ENCODE results near the gene SMAD3. TPM values are rescaled to one million over a fixed set of nuclear protein-coding genes. Genes with fewer than 3 reads are reported as not detected.

Gene SMAD3
- polyA plus RNA-seq, 1 experiment, result 59.4 TPM

GRCh38 chr15:67091980-67092677 lies 26.7 kb downstream of the SMAD3 start:
- Histone ChIP-seq H3K36me3 (ENCODE audit: control insufficient read depth, insufficient read depth, low read length) (peaks cover 18% of the 10 kb centered on the region), H3K27me3 (ENCODE audit: control insufficient read depth, insufficient read depth, low read length) (no peaks in the 10 kb centered on the region), H3K4me3 (ENCODE audit: low read depth, low read length) (no peak overlapping the region)
- POLR2A ChIA-PET, result no interaction called here
- no peak for TF ChIP-seq CTCF (IDR thresholded peaks at IDR 0.05; ENCODE audit: insufficient read depth, low read depth, low read length)
- CTCF ChIA-PET, result interaction anchor here (1.1 kb wide), 1 partner anchor 12 kb away, joined by 3 read pairs; no protein-coding TSS in a partner anchor
- DNase-seq (ENCODE audit: low read depth), result no peak

- TF ChIP-seq CTCF (IDR thresholded peaks at IDR 0.05; ENCODE audit: insufficient read depth, low read depth, low read length), result no peak
- Histone ChIP-seq H3K27me3 (ENCODE audit: control insufficient read depth, insufficient read depth, low read length) (no peaks in the 10 kb centered on the region), H3K36me3 (ENCODE audit: control insufficient read depth, insufficient read depth, low read length) (peaks cover 18% of the 10 kb centered on the region), H3K4me3 (ENCODE audit: low read depth, low read length) (no peak overlapping the region)
- ChIA-PET CTCF (interaction anchor here (1.1 kb wide), 1 partner anchor 13 kb away, joined by 3 read pairs; no protein-coding TSS in a partner anchor), POLR2A (no interaction called here)
- no peak for DNase-seq (ENCODE audit: low read depth)
These were observed 27.5 kb downstream of the SMAD3 start for GRCh38 chr15:67092752-67093503.

- ChIA-PET CTCF (no interaction called here), POLR2A (no interaction called here)
- no peaks in the 10 kb centered on the region for H3K27me3 ChIP-seq (ENCODE audit: control insufficient read depth, insufficient read depth, low read length)
- H3K36me3 ChIP-seq (ENCODE audit: control insufficient read depth, insufficient read depth, low read length), result peaks cover 18% of the 10 kb centered on the region
- H3K4me3 ChIP-seq (ENCODE audit: low read depth, low read length), result no peak overlapping the region
- TF ChIP-seq CTCF (IDR thresholded peaks at IDR 0.05; ENCODE audit: insufficient read depth, low read depth, low read length), result no peak
- no peak for DNase-seq (ENCODE audit: low read depth)
These were observed 28.1 kb downstream of the SMAD3 start for GRCh38 chr15:67093504-67093862.

- H3K4me3 ChIP-seq (ENCODE audit: low read depth, low read length), result no peak overlapping the region
- POLR2A ChIA-PET, result no interaction called here
- DNase-seq (ENCODE audit: low read depth), result no peak
- no peak for TF ChIP-seq CTCF (IDR thresholded peaks at IDR 0.05; ENCODE audit: insufficient read depth, low read depth, low read length)
- H3K36me3 ChIP-seq (ENCODE audit: control insufficient read depth, insufficient read depth, low read length), result peaks cover 18% of the 10 kb centered on the region
- H3K27me3 ChIP-seq (ENCODE audit: control insufficient read depth, insufficient read depth, low read length), result no peaks in the 10 kb centered on the region
- CTCF ChIA-PET, result no interaction called here
These were observed 28.8 kb downstream of the SMAD3 start for GRCh38 chr15:67094001-67094826.

GRCh38 chr15:67095912-67096311 lies 30.5 kb downstream of the SMAD3 start:
- no peak for DNase-seq (ENCODE audit: low read depth)
- Histone ChIP-seq H3K4me3 (ENCODE audit: low read depth, low read length) (no peak overlapping the region), H3K36me3 (ENCODE audit: control insufficient read depth, insufficient read depth, low read length) (peaks cover 18% of the 10 kb centered on the region), H3K27me3 (ENCODE audit: control insufficient read depth, insufficient read depth, low read length) (no peaks in the 10 kb centered on the region)
- CTCF ChIA-PET, result interaction anchor here (0.8 kb wide), 1 partner anchor 14 kb away, joined by 5 read pairs; no protein-coding TSS in a partner anchor
- TF ChIP-seq CTCF (IDR thresholded peaks at IDR 0.05; ENCODE audit: insufficient read depth, low read depth, low read length), result no peak
- POLR2A ChIA-PET, result no interaction called here

Measured in BJ (cell line).